Left lung (tissue), 10 donors: Measurements from ENCODE around the gene PCMT1. TPM values are rescaled to one million over a fixed set of nuclear protein-coding genes. Genes with fewer than 3 reads are reported as not detected.
A peak's percentile ranks its signal among the peaks of the same experiment; 100 is the strongest.
"Not testable (repeated sequence)": the region's sequence is repeated elsewhere in the genome, so short reads cannot be mapped to it uniquely, and the experiment has no call there.

Source experiments
- ATAC-seq: fragments of 200-7000 bp; cut with Tn5 transposase; one replicate; pipeline ENCODE4 v1.9.1; 2020; ENCODE audit warnings: moderate library complexity
- DNase-seq, 4 donors: peaks; one replicate each; pipeline ENCODE4 v3.0.0-alpha.2; 2013 to 2020
- H3K27ac ChIP-seq, 2 donors: fragments of 200-600 bp; sonication (generic) in 1 of 2; one replicate each; pipeline versions ENCODE4 v1.5.0 to v1.8.0; 2020 to 2021
- H3K27me3 ChIP-seq, 2 donors: fragments of 200-600 bp; sonication (generic) in 1 of 2; one replicate each; pipeline versions ENCODE4 v1.5.0 to v1.8.0; 2020 to 2021
- H3K36me3 ChIP-seq, 2 donors: fragments of 200-600 bp; sonication (generic) in 1 of 2; one replicate each; pipeline versions ENCODE4 v1.5.0 to v1.8.0; 2020 to 2021
- H3K4me1 ChIP-seq, 2 donors: fragments of 200-600 bp; one replicate each; pipeline ENCODE4 v1.8.0; 2021
- H3K4me3 ChIP-seq, 2 donors: fragments of 200-600 bp; sonication (generic) in 1 of 2; one replicate each; pipeline versions ENCODE4 v1.5.0 to v1.8.0; 2020 to 2021; ENCODE audit warnings: mild to moderate bottlenecking in 1 of 2
- H3K9me3 ChIP-seq, 2 donors: fragments of 200-600 bp; sonication (generic) in 1 of 2; one replicate each; pipeline versions ENCODE4 v1.5.0 to v1.8.0; 2020 to 2021
- intact Hi-C, 2 donors: fragments of 100-400 bp; cut with DNase I; formaldehyde crosslinking; loops; one replicate each; pipeline versions ENCODE4 v1.11.2 to v1.14.2; 2022
- polyA plus RNA-seq, 6 donors: library from polyadenylated mRNA; unstranded; fragments of 120-200 nt; gene quantifications; one replicate each; pipeline ENCODE4 v1.2.1, GENCODE V29; 2013; ENCODE audit not compliant: insufficient read length in 6 of 6
- total RNA-seq, 2 donors: library from RNA; stranded (reverse); fragmentation: NEBNext Ultra II Directional; extraction: Animal tissue kit (Norgen Biotek cat#: 25700); gene quantifications; one replicate each; pipeline ENCODE4 v1.2.1, GENCODE V29; 2021
- TF ChIP-seq, protein P1 (sequence below), 2 donors: fragments of 200-600 bp; sonication (generic) in 1 of 2; IDR thresholded peaks; one replicate each; pipeline versions ENCODE4 v1.5.0 to v1.8.0; 2021; ENCODE audit warnings: antibody characterized with exemption in 2 of 2
- donor health status: DM: no; HTN: yes; CAD: no.
- donor health status: DM: no; HTN: no; CAD: no.

The PCMT1 gene
- total and polyA plus RNA-seq, 8 donors = 61.8 to 87.4 (median 80.3) TPM

DNA sequence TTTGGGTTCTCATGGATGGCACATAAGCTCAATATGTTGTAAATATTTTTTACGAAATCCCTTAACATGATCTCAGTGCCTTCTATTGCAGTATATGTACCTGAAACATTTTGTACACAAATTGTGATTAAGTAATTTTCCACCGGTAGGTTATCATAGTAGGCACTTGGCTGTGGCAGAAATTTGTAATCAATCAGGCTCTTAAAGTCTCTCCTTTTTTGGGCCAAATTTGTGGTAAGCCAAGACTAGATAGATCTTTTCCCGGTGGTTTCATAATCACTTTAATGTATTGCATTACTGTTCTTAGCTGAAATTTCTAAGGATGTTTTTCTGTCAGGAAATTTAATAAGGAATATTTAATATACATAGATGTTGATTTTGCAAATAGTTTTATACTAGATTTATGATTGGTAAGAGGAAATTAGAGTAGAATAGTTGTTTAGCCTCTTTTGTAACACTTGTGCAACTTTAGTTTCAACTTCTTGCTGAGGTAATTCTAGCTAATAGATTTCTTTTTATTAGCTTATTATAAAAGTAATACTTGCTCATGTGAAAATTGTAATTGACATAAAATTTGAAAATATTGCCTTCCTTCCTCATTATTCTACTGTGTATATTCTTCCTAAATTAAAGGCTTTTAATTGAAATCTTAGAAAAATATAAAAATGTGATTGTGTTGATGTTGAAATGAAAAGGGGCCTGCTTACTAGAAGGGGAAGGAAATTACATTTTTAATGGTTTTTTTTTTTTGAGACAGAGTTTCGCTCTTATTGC lies 3.2 kb downstream of the PCMT1 start:
- ATAC-seq = no peak
- DNase-seq = no peak
- H3K27ac ChIP-seq = peak overlapping the region in 1 of 2 donors; percentile 54

DNA sequence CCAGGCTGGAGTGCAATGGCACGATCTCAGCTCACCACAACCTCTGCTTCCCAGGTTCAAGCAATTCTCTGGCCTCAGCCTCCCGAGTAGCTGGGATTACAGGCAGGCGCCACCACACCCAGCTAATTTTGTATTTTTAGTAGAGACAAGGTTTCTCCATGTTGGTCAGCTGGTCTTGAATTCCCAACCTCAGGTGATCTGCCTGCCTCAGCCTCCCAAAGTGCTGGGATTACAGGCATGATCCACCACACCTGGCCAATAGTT lies 3.8 kb downstream of the PCMT1 start:
- ATAC-seq, intact Hi-C loops: not testable (repeated sequence)
- H3K27ac ChIP-seq = peak overlapping the region in 1 of 2 donors; percentile 54

More for the DNA sequence above, 3.2 kb downstream of the PCMT1 start:
- Histone ChIP-seq H3K4me1 (peaks cover 5 to 80% of the 10 kb centered on the region in 2 donors), H3K36me3 (peaks cover 0 to 8% of the 10 kb centered on the region in 2 donors), H3K4me3 (no peak overlapping the region), H3K27me3 (no peaks in the 10 kb centered on the region), H3K9me3 (no peaks in the 10 kb centered on the region)
- intact Hi-C loops = no loop called here
- TF ChIP-seq, protein P1, sequence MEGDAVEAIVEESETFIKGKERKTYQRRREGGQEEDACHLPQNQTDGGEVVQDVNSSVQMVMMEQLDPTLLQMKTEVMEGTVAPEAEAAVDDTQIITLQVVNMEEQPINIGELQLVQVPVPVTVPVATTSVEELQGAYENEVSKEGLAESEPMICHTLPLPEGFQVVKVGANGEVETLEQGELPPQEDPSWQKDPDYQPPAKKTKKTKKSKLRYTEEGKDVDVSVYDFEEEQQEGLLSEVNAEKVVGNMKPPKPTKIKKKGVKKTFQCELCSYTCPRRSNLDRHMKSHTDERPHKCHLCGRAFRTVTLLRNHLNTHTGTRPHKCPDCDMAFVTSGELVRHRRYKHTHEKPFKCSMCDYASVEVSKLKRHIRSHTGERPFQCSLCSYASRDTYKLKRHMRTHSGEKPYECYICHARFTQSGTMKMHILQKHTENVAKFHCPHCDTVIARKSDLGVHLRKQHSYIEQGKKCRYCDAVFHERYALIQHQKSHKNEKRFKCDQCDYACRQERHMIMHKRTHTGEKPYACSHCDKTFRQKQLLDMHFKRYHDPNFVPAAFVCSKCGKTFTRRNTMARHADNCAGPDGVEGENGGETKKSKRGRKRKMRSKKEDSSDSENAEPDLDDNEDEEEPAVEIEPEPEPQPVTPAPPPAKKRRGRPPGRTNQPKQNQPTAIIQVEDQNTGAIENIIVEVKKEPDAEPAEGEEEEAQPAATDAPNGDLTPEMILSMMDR (IDR thresholded peaks at IDR 0.05) = no peak

DNA sequence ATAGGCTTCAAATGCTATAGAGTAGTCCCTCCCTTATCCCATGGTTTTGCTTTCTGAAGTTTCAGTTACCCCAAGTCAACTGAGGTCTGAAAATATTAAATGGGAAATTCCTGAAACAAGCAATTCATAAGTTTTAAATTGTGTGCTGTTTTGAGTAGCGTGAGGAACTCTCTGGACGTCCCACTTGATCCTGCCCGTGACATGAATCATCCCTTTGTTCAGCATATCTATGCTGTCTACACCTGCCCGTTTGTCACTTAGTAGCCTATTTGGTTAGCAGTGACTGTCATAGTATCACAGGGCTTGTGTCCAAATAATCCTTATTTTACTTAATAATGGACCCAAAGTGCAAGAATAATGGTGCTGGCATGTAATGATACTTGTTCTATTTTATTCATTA lies 5.0 kb downstream of the PCMT1 start:
- Histone ChIP-seq H3K27me3 (no peaks in the 10 kb centered on the region), H3K36me3 (peaks cover 0 to 8% of the 10 kb centered on the region in 2 donors), H3K27ac (no peak overlapping the region), H3K9me3 (no peaks in the 10 kb centered on the region), H3K4me3 (no peak overlapping the region), H3K4me1 (peaks cover 5 to 71% of the 10 kb centered on the region in 2 donors)
- DNase-seq (no peak), ATAC-seq (no peak)
- TF ChIP-seq, protein P1 (IDR thresholded peaks at IDR 0.05) = no peak
- intact Hi-C loops = no loop called here

More for the DNA sequence above, 3.8 kb downstream of the PCMT1 start:
- peaks cover 5 to 75% of the 10 kb centered on the region in 2 donors for H3K4me1 ChIP-seq
- not testable (repeated sequence) for H3K36me3 ChIP-seq, H3K4me3 ChIP-seq, H3K9me3 ChIP-seq, H3K27me3 ChIP-seq, DNase-seq

DNA sequence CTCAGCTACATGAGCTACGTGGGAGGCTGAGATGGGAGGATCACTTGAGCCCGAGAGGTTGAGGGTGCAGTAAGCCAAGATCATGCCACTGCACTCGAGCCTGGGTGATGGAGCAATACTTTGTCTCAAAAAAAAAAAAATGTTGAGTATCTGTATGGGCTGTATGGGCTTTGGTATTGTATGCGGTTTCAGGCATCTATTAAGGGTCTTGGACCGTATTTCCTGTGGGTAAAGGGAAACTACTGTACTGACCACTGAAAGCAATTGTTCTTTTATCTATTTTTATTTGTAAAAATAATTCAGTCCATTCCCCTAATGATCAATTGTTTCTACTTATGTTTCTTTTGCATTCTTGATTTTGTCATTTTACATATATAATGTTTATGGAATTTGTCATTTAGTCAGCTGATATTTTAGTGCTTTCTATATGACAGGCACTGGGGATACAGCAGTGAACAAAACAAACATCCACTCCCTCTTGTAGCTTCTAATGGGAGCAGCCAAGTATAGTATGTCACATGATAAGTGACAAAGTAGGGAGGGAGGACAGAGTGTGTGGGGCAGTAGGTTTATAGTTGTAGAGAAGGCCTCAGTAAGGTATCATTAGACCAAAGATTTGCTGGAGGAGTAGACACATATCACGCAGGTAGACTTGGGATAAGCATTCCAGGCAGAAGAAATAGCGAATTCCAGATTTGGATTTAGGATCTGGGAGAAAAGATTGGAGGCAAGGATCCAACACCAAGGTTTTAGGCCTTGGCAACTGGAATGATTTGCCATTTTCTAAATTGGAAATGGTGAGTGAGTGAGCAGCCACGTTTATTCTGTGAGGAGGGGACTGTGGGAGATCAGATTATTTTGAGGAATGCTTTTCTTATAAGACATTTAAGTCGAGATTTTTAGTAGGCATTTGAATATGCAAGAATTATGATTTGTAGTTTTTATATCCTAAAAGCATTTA lies 6.0 kb downstream of the PCMT1 start:
- peaks cover 5 to 76% of the 10 kb centered on the region in 2 donors for H3K4me1 ChIP-seq
- DNase-seq (no peak), ATAC-seq (peak; percentile 78)
- intact Hi-C loops = no loop called here
- TF ChIP-seq, protein P1 (IDR thresholded peaks at IDR 0.05) = no peak
- H3K27ac ChIP-seq = peak overlapping the region in 1 of 2 donors; percentile 9
- H3K36me3 ChIP-seq = peaks cover 0 to 15% of the 10 kb centered on the region in 2 donors
- H3K27me3 ChIP-seq = no peaks in the 10 kb centered on the region
- H3K4me3 ChIP-seq = no peak overlapping the region
- no peaks in the 10 kb centered on the region for H3K9me3 ChIP-seq

DNA sequence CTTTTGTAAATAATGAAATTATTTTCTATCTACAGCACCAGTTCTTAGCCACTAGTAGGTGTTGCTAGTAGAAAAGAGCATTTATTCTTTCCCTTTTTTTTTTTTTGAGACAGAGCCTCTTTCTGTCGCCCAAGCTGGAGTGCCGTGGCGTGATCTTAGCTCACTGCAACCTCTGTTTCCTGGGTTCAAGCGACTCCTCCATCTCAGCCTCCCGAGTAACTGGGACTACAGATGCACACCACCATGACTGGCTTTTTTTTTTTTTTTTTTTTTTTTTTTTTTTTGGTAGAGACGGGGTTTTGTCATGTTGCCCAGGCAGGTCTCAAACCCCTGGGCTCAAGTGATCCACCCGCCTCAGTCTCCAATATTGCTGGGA lies 6.7 kb downstream of the PCMT1 start:
- peak overlapping the region in 1 of 2 donors; percentile 9 for H3K27ac ChIP-seq
- intact Hi-C loops = no loop called here
- H3K36me3 ChIP-seq = peaks cover 0 to 16% of the 10 kb centered on the region in 2 donors
- peaks cover 5 to 75% of the 10 kb centered on the region in 2 donors for H3K4me1 ChIP-seq
- DNase-seq (no peak), ATAC-seq (no peak)
- TF ChIP-seq, protein P1 (IDR thresholded peaks at IDR 0.05) = no peak
- H3K9me3 ChIP-seq = no peaks in the 10 kb centered on the region
- H3K4me3 ChIP-seq = no peak overlapping the region
- no peaks in the 10 kb centered on the region for H3K27me3 ChIP-seq
